ENCODE measurements around the gene NT5C2.
"Not testable (repeated sequence)": the region's sequence is repeated elsewhere in the genome, so short reads cannot be mapped to it uniquely, and the experiment has no call there.

The NT5C2 gene

GRCh38 chr10:103157246-103157645 lies 35.8 kb downstream of the NT5C2 start:
- no peak for DNase-seq

GRCh38 chr10:103155471-103156085 lies 37.5 kb downstream of the NT5C2 start:
- no peak for DNase-seq

- peak; percentile 23 for DNase-seq
These were observed 38.4 kb downstream of the NT5C2 start for GRCh38 chr10:103154521-103155299.

GRCh38 chr10:103153302-103154197 lies 39.5 kb downstream of the NT5C2 start:
- peak; percentile 42 for DNase-seq

GRCh38 chr10:103149991-103150622 lies 43.0 kb downstream of the NT5C2 start:
- no peak for DNase-seq

- DNase-seq = no peak
These were observed 45.4 kb downstream of the NT5C2 start for GRCh38 chr10:103147645-103148044.

GRCh38 chr10:103145860-103146466 lies 47.1 kb downstream of the NT5C2 start:
- peak; percentile 80 for DNase-seq

GRCh38 chr10:103145046-103145445 lies 48.0 kb downstream of the NT5C2 start:
- DNase-seq = peak; percentile 47

- no peak for DNase-seq
These were observed 49.0 kb downstream of the NT5C2 start for GRCh38 chr10:103144041-103144440.

- DNase-seq = not testable (repeated sequence)
These were observed 49.4 kb downstream of the NT5C2 start for GRCh38 chr10:103143641-103144040.

- DNase-seq = no peak
These were observed 51.1 kb downstream of the NT5C2 start for GRCh38 chr10:103141950-103142349.

- no peak for DNase-seq
These were observed 52.6 kb downstream of the NT5C2 start for GRCh38 chr10:103140469-103140868.

GRCh38 chr10:103139803-103140202 lies 53.3 kb downstream of the NT5C2 start:
- DNase-seq = no peak

- not testable (repeated sequence) for DNase-seq
These were observed 57.9 kb downstream of the NT5C2 start for GRCh38 chr10:103135168-103135567.

- DNase-seq = no peak
These were observed 62.2 kb downstream of the NT5C2 start for GRCh38 chr10:103130910-103131309.

- not testable (repeated sequence) for DNase-seq
These were observed 62.9 kb downstream of the NT5C2 start for GRCh38 chr10:103130180-103130579.

- peak; percentile 13 for DNase-seq
These were observed 65.8 kb downstream of the NT5C2 start for GRCh38 chr10:103127241-103127640.

- peak; percentile 20 for DNase-seq
These were observed 67.5 kb downstream of the NT5C2 start for GRCh38 chr10:103125323-103126267.

GRCh38 chr10:103124420-103125096 lies 68.5 kb downstream of the NT5C2 start:
- no peak for DNase-seq

- no peak for DNase-seq
These were observed 69.6 kb downstream of the NT5C2 start for GRCh38 chr10:103123282-103124024.
